ENCODE measurements around the gene LDB3.

DNA sequence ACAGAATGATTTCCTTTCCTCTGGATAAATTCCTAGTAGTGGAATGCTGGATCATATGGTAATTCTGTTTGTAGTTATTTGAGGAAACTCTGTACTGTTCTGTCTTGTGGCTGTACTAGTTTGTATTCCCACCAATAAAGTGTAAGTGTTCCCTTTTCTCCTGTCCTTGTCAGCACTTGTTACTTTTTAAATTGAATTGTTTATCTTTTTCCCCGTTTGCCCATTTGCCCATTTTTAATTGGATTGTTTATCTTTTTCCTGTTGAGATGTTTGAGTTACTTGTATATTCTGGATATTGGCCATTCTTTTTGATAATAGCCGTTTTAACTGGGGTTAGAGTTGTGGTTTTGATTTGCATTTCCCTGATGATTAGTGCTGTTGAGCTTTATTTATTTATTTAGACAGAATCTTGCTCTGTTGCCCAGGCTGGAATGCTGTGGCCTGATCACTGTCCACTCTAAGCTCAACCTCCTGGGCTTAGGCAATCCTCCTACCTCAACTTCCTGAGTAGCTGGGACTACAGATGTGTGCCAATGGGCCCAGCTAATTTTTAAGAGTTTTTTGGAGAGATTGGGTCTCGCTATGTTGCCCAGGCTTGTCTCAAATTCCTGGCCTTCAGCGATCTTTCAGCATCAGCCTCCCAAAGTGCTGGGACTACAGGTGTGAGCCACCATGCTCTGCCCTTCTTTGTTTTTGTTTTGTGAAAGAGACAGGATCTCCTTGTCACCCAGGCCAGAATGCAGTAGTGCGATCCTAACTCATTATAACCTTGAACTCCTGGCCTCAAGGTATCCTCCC, 111.1 kb downstream of the LDB3 start:
- TF ChIP-seq CEBPB (IDR thresholded peaks at IDR 0.05; ENCODE audit: low read depth, low read length) (peak; percentile 73), RFX5 (IDR thresholded peaks at IDR 0.05; ENCODE audit: low read depth, low read length) (no peak), MAZ (IDR thresholded peaks at IDR 0.05; ENCODE audit: borderline replicate concordance, low read depth, low read length) (no peak), POLR2A (IDR thresholded peaks at IDR 0.05; ENCODE audit: low read depth, low read length) (no peak), MXI1 (IDR thresholded peaks at IDR 0.05; ENCODE audit: borderline replicate concordance, low read depth, low read length) (no peak), SMC3 (IDR thresholded peaks at IDR 0.05; ENCODE audit: low read depth, low read length) (no peak), NFE2L2 (IDR thresholded peaks at IDR 0.05; ENCODE audit: low read depth, low read length) (no peak), BHLHE40 (IDR thresholded peaks at IDR 0.05; ENCODE audit: low read depth, low read length) (0 out of 2 replicates have a peak, but pooled peaks have one; percentile 16)
- TF ChIP-seq, protein P1, sequence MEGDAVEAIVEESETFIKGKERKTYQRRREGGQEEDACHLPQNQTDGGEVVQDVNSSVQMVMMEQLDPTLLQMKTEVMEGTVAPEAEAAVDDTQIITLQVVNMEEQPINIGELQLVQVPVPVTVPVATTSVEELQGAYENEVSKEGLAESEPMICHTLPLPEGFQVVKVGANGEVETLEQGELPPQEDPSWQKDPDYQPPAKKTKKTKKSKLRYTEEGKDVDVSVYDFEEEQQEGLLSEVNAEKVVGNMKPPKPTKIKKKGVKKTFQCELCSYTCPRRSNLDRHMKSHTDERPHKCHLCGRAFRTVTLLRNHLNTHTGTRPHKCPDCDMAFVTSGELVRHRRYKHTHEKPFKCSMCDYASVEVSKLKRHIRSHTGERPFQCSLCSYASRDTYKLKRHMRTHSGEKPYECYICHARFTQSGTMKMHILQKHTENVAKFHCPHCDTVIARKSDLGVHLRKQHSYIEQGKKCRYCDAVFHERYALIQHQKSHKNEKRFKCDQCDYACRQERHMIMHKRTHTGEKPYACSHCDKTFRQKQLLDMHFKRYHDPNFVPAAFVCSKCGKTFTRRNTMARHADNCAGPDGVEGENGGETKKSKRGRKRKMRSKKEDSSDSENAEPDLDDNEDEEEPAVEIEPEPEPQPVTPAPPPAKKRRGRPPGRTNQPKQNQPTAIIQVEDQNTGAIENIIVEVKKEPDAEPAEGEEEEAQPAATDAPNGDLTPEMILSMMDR (conservative IDR thresholded peaks at IDR 0.05; ENCODE audit: low read depth, low read length), result no peak
- TF ChIP-seq, protein P2, sequence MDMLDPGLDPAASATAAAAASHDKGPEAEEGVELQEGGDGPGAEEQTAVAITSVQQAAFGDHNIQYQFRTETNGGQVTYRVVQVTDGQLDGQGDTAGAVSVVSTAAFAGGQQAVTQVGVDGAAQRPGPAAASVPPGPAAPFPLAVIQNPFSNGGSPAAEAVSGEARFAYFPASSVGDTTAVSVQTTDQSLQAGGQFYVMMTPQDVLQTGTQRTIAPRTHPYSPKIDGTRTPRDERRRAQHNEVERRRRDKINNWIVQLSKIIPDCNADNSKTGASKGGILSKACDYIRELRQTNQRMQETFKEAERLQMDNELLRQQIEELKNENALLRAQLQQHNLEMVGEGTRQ (IDR thresholded peaks at IDR 0.05; ENCODE audit: low read depth, low read length), result no peak

All from IMR-90 (cell line).